ENCODE measurements around the gene PTHLH. TPM values are rescaled to one million over a fixed set of nuclear protein-coding genes. Genes with fewer than 3 reads are reported as not detected.

The PTHLH gene
- total RNA-seq, 1 experiment from 2014 or later, result not detected

DNA sequence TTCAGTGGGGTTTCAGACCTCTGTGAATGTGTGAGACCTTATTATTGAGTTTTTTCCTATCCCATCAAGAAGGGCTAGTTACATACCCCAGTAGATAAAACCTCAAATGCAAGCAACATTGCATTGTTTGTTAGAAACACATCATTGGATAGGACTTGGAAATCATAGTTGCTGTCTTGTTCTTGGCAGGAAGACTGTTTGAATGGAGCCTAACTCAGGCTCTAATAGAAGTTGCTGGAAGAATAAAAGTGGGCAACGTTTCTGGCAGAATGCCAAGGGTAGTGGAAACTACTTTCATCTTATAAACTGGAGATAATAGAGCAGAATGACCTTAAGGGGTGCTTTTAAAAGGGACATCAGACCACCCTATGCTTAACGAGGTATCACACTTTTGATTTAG, 9.9 kb upstream of the PTHLH start:
- Mint-ChIP-seq H3K4me3 (ENCODE audit: unreplicated experiment) (no peak overlapping the region), H3K9me3 (ENCODE audit: unreplicated experiment) (no peaks in the 10 kb centered on the region), H3K27me3 (ENCODE audit: insufficient read depth, unreplicated experiment) (peaks cover 22% of the 10 kb centered on the region), H3K27ac (ENCODE audit: unreplicated experiment) (no peak overlapping the region), H3K4me1 (ENCODE audit: low read depth, unreplicated experiment) (no peaks in the 10 kb centered on the region), H3K36me3 (ENCODE audit: insufficient read depth, unreplicated experiment) (no peaks in the 10 kb centered on the region)
- no TSS peak for BruUV-seq (replicated peaks)
- no peak for TF ChIP-seq CTCF (IDR thresholded peaks at IDR 0.05; ENCODE audit: insufficient read depth in 1 of 2, low read depth in 1 of 2, low read length in 1 of 2, severe bottlenecking in 1 of 2, unreplicated experiment in 1 of 2)
- H3K4me3 ChIP-seq (ENCODE audit: low read depth, low read length), result no peak overlapping the region
- no peaks in the 10 kb centered on the region for H3K4me1 ChIP-seq
- no peaks in the 10 kb centered on the region for H3K9me3 ChIP-seq
- intact Hi-C loops (cut with micrococcal nuclease; ENCODE audit: unreplicated experiment), result no loop called here
- H3K27me3 ChIP-seq (replicated peaks; ENCODE audit: control insufficient read depth, insufficient read depth, low read length), result no peaks in the 10 kb centered on the region; the same call in 1 of the 2 replicates
- ChIA-PET CTCF (no interaction called here), POLR2A (no interaction called here)
- no peaks in the 10 kb centered on the region for H3K36me3 ChIP-seq (ENCODE audit: control insufficient read depth, insufficient read depth, low read length)
- DNase-seq, result no peak

GRCh38 chr12:27981874-27982273, 9.3 kb upstream of the PTHLH start:
- H3K27ac Mint-ChIP-seq (ENCODE audit: unreplicated experiment), result no peak overlapping the region

GRCh38 chr12:27979145-27979544, 6.6 kb upstream of the PTHLH start:
- intact Hi-C loops (cut with micrococcal nuclease; ENCODE audit: unreplicated experiment), result no loop called here
- Mint-ChIP-seq H3K9me3 (ENCODE audit: unreplicated experiment) (no peaks in the 10 kb centered on the region), H3K36me3 (ENCODE audit: insufficient read depth, unreplicated experiment) (no peaks in the 10 kb centered on the region), H3K4me1 (ENCODE audit: low read depth, unreplicated experiment) (no peaks in the 10 kb centered on the region), H3K27ac (ENCODE audit: unreplicated experiment) (no peak overlapping the region), H3K27me3 (ENCODE audit: insufficient read depth, unreplicated experiment) (peaks cover 33% of the 10 kb centered on the region), H3K4me3 (ENCODE audit: unreplicated experiment) (no peak overlapping the region)
- no peaks in the 10 kb centered on the region for H3K9me3 ChIP-seq
- POLR2A ChIA-PET, result no interaction called here
- CTCF ChIA-PET, result no interaction called here
- H3K4me3 ChIP-seq (ENCODE audit: low read depth, low read length), result no peak overlapping the region
- BruUV-seq (replicated peaks), result no TSS peak
- no peaks in the 10 kb centered on the region for H3K36me3 ChIP-seq (ENCODE audit: control insufficient read depth, insufficient read depth, low read length)
- TF ChIP-seq CTCF (IDR thresholded peaks at IDR 0.05; ENCODE audit: insufficient read depth in 1 of 2, low read depth in 1 of 2, low read length in 1 of 2, severe bottlenecking in 1 of 2, unreplicated experiment in 1 of 2), result no peak
- no peak for DNase-seq
- H3K27me3 ChIP-seq (replicated peaks; ENCODE audit: control insufficient read depth, insufficient read depth, low read length), result peaks cover 3% of the 10 kb centered on the region; the same call in 1 of the 2 replicates
- peaks cover 11% of the 10 kb centered on the region for H3K4me1 ChIP-seq

More at GRCh38 chr12:27981874-27982273, 9.3 kb upstream of the PTHLH start:
- H3K27me3 ChIP-seq (replicated peaks; ENCODE audit: control insufficient read depth, insufficient read depth, low read length), result no peaks in the 10 kb centered on the region; the same call in 1 of the 2 replicates
- BruUV-seq (replicated peaks), result no TSS peak
- H3K36me3 ChIP-seq (ENCODE audit: control insufficient read depth, insufficient read depth, low read length), result no peaks in the 10 kb centered on the region
- Mint-ChIP-seq H3K27me3 (ENCODE audit: insufficient read depth, unreplicated experiment) (peaks cover 24% of the 10 kb centered on the region), H3K4me1 (ENCODE audit: low read depth, unreplicated experiment) (no peaks in the 10 kb centered on the region), H3K9me3 (ENCODE audit: unreplicated experiment) (no peaks in the 10 kb centered on the region), H3K4me3 (ENCODE audit: unreplicated experiment) (no peak overlapping the region), H3K36me3 (ENCODE audit: insufficient read depth, unreplicated experiment) (no peaks in the 10 kb centered on the region)
- H3K4me1 ChIP-seq, result no peaks in the 10 kb centered on the region
- CTCF ChIA-PET, result no interaction called here
- no peak for TF ChIP-seq CTCF (IDR thresholded peaks at IDR 0.05; ENCODE audit: insufficient read depth in 1 of 2, low read depth in 1 of 2, low read length in 1 of 2, severe bottlenecking in 1 of 2, unreplicated experiment in 1 of 2)
- intact Hi-C loops (cut with micrococcal nuclease; ENCODE audit: unreplicated experiment), result no loop called here
- no peaks in the 10 kb centered on the region for H3K9me3 ChIP-seq
- DNase-seq, result no peak
- no peak overlapping the region for H3K4me3 ChIP-seq (ENCODE audit: low read depth, low read length)
- POLR2A ChIA-PET, result no interaction called here
